Tibial nerve (tissue), 3 donors: ENCODE data around the gene ATRNL1.

Experiments used
- CTCF ChIP-seq, 5 experiments: fragments of 200-600 bp in 3 of 5; fragments of 450-650 bp in 2 of 5; sonication (generic) in 3 of 5; IDR thresholded peaks; one replicate each; pipeline ENCODE4 v1.5.1; 2016 to 2019; ENCODE audit warnings: antibody characterized with exemption in 5 of 5, mild to moderate bottlenecking in 3 of 5, moderate library complexity in 2 of 5
- POLR2A ChIP-seq, 2 donors: fragments of 450-650 bp; IDR thresholded peaks; one replicate each; pipeline ENCODE4 v1.6.1; 2017; ENCODE audit warnings: antibody characterized with exemption in 2 of 2, mild to moderate bottlenecking in 2 of 2, moderate library complexity in 2 of 2

- TF ChIP-seq POLR2A (IDR thresholded peaks at IDR 0.05) (no peak), CTCF (IDR thresholded peaks at IDR 0.05) (no peak)
These were observed 121.7 kb downstream of the ATRNL1 start for GRCh38 chr10:115214829-115215228.
